Measurements from ENCODE around the gene LAMA2.

The LAMA2 gene

GRCh38 chr6:129276461-129276860 is 393.5 kb downstream of the LAMA2 start:
- DNase-seq = no peak

GRCh38 chr6:129276986-129277385 is 394.0 kb downstream of the LAMA2 start:
- no peak for DNase-seq

- DNase-seq = no peak
Measured at GRCh38 chr6:129279343-129280292, 396.7 kb downstream of the LAMA2 start.

GRCh38 chr6:129280293-129280644 is 397.3 kb downstream of the LAMA2 start:
- no peak for DNase-seq

GRCh38 chr6:129280749-129281148 is 397.8 kb downstream of the LAMA2 start:
- no peak for DNase-seq

GRCh38 chr6:129281168-129281796 is 398.3 kb downstream of the LAMA2 start:
- no peak for DNase-seq

GRCh38 chr6:129282019-129282418 is 399.1 kb downstream of the LAMA2 start:
- DNase-seq = no peak

- DNase-seq = no peak
Measured at GRCh38 chr6:129284225-129284624, 401.3 kb downstream of the LAMA2 start.

GRCh38 chr6:129287231-129288177 is 404.6 kb downstream of the LAMA2 start:
- DNase-seq = no peak

GRCh38 chr6:129289442-129289841 is 406.5 kb downstream of the LAMA2 start:
- no peak for DNase-seq

GRCh38 chr6:129292836-129293235 is 409.9 kb downstream of the LAMA2 start:
- DNase-seq = no peak

GRCh38 chr6:129297592-129297991 is 414.7 kb downstream of the LAMA2 start:
- no peak for DNase-seq

- no peak for DNase-seq
Measured at GRCh38 chr6:129302671-129303070, 419.7 kb downstream of the LAMA2 start.

GRCh38 chr6:129306826-129307225 is 423.9 kb downstream of the LAMA2 start:
- DNase-seq = no peak

GRCh38 chr6:129307845-129308244 is 424.9 kb downstream of the LAMA2 start:
- no peak for DNase-seq

- no peak for DNase-seq
Measured at GRCh38 chr6:129309154-129309553, 426.2 kb downstream of the LAMA2 start.

- no peak for DNase-seq
Measured at GRCh38 chr6:129312880-129313279, 429.9 kb downstream of the LAMA2 start.

- DNase-seq = no peak
Measured at GRCh38 chr6:129314575-129314974, 431.6 kb downstream of the LAMA2 start.

- no peak for DNase-seq
Measured at GRCh38 chr6:129317931-129318820, 435.2 kb downstream of the LAMA2 start.

GRCh38 chr6:129320892-129321291 is 438.0 kb downstream of the LAMA2 start:
- no peak for DNase-seq

GRCh38 chr6:129321303-129321702 is 438.4 kb downstream of the LAMA2 start:
- DNase-seq = no peak

- DNase-seq = no peak
Measured at GRCh38 chr6:129324345-129324744, 441.4 kb downstream of the LAMA2 start.
